ENCODE data around the gene TOP3A. TPM values are rescaled to one million over a fixed set of nuclear protein-coding genes. Genes with fewer than 3 reads are reported as not detected.

Gene TOP3A
- total RNA-seq, 1 experiment from 2014 or later: 100 TPM

GRCh38 chr17:18263885-18264682, 50.7 kb downstream of the TOP3A start:
- TF ChIP-seq EZH2 (IDR thresholded peaks at IDR 0.05; ENCODE audit: borderline replicate concordance, low read depth, low read length, poor library complexity, severe bottlenecking): no peak
- TF ChIP-seq CTCF (conservative IDR thresholded peaks at IDR 0.05; ENCODE audit: low read depth, low read length): no peak
- intact Hi-C loops (cut with micrococcal nuclease; ENCODE audit: unreplicated experiment): no loop called here
- CTCF ChIA-PET: no interaction called here

GRCh38 chr17:18262641-18263040, 52.2 kb downstream of the TOP3A start:
- CTCF ChIA-PET: interaction anchor here (0.6 kb wide), 1 partner anchor 1877 kb away, joined by 12 read pairs; no protein-coding TSS in a partner anchor

More at GRCh38 chr17:18263885-18264682, 50.7 kb downstream of the TOP3A start:
- no peak for DNase-seq (ENCODE audit: low spot score)
- H3K4me3 ChIP-seq (ENCODE audit: low read depth, low read length, poor library complexity, severe bottlenecking): no peak overlapping the region
- H3K36me3 ChIP-seq (ENCODE audit: insufficient read depth, low read length, poor library complexity, severe bottlenecking): peaks cover 18% of the 10 kb centered on the region
- no peak overlapping the region for H3K27ac ChIP-seq (ENCODE audit: low read depth, low read length, poor library complexity, severe bottlenecking)
- no peaks in the 10 kb centered on the region for H3K9me3 ChIP-seq (ENCODE audit: low read depth, low read length, poor library complexity, severe bottlenecking)
- POLR2A ChIA-PET (ENCODE audit: low non-redundant PET): no interaction called here
- no TSS peak for BruUV-seq (replicated peaks)
- peaks cover under 1% of the 10 kb centered on the region for H3K4me1 ChIP-seq (ENCODE audit: insufficient read depth, low read length, poor library complexity, severe bottlenecking)
- no peaks in the 10 kb centered on the region for H3K27me3 ChIP-seq (replicated peaks; ENCODE audit: insufficient read depth, low read depth, low read length, poor library complexity)

GRCh38 chr17:18262111-18262510, 52.7 kb downstream of the TOP3A start:
- ChIA-PET CTCF (no interaction called here), POLR2A (ENCODE audit: low non-redundant PET) (no interaction called here)
- H3K4me3 ChIP-seq (ENCODE audit: low read depth, low read length, poor library complexity, severe bottlenecking): no peak overlapping the region
- no peak overlapping the region for H3K27ac ChIP-seq (ENCODE audit: low read depth, low read length, poor library complexity, severe bottlenecking)
- peaks cover 4% of the 10 kb centered on the region for H3K4me1 ChIP-seq (ENCODE audit: insufficient read depth, low read length, poor library complexity, severe bottlenecking)
- TF ChIP-seq CTCF (conservative IDR thresholded peaks at IDR 0.05; ENCODE audit: low read depth, low read length) (no peak), EZH2 (IDR thresholded peaks at IDR 0.05; ENCODE audit: borderline replicate concordance, low read depth, low read length, poor library complexity, severe bottlenecking) (no peak)
- no peaks in the 10 kb centered on the region for H3K9me3 ChIP-seq (ENCODE audit: low read depth, low read length, poor library complexity, severe bottlenecking)
- BruUV-seq (replicated peaks): no TSS peak
- peaks cover 18% of the 10 kb centered on the region for H3K36me3 ChIP-seq (ENCODE audit: insufficient read depth, low read length, poor library complexity, severe bottlenecking)
- DNase-seq (ENCODE audit: low spot score): no peak
- no peaks in the 10 kb centered on the region for H3K27me3 ChIP-seq (replicated peaks; ENCODE audit: insufficient read depth, low read depth, low read length, poor library complexity)
- intact Hi-C loops (cut with micrococcal nuclease; ENCODE audit: unreplicated experiment): no loop called here

More at GRCh38 chr17:18262641-18263040, 52.2 kb downstream of the TOP3A start:
- DNase-seq (ENCODE audit: low spot score): no peak
- TF ChIP-seq EZH2 (IDR thresholded peaks at IDR 0.05; ENCODE audit: borderline replicate concordance, low read depth, low read length, poor library complexity, severe bottlenecking) (no peak), CTCF (conservative IDR thresholded peaks at IDR 0.05; ENCODE audit: low read depth, low read length) (no peak)
- Histone ChIP-seq H3K4me1 (ENCODE audit: insufficient read depth, low read length, poor library complexity, severe bottlenecking) (peaks cover 4% of the 10 kb centered on the region), H3K36me3 (ENCODE audit: insufficient read depth, low read length, poor library complexity, severe bottlenecking) (peaks cover 18% of the 10 kb centered on the region), H3K4me3 (ENCODE audit: low read depth, low read length, poor library complexity, severe bottlenecking) (no peak overlapping the region), H3K27me3 (replicated peaks; ENCODE audit: insufficient read depth, low read depth, low read length, poor library complexity) (no peaks in the 10 kb centered on the region), H3K27ac (ENCODE audit: low read depth, low read length, poor library complexity, severe bottlenecking) (no peak overlapping the region), H3K9me3 (ENCODE audit: low read depth, low read length, poor library complexity, severe bottlenecking) (no peaks in the 10 kb centered on the region)
- POLR2A ChIA-PET (ENCODE audit: low non-redundant PET): no interaction called here
- intact Hi-C loops (cut with micrococcal nuclease; ENCODE audit: unreplicated experiment): no loop called here
- BruUV-seq (replicated peaks): no TSS peak

Data from A673 (cell line).